Glomerular endothelial cell (primary cell): Measurements from ENCODE around the gene CCL27. TPM values are rescaled to one million over a fixed set of nuclear protein-coding genes. Genes with fewer than 3 reads are reported as not detected.

Experiments
- DNase-seq: peaks from one replicate; pipeline ENCODE4 v3.0.0-alpha.2; 2011; ENCODE audit warnings: low read depth, low spot score; ENCODE audit errors: extremely low read depth
- total RNA-seq: library from RNA; depleted of rRNA; stranded (reverse); fragments of >200 nt; gene quantifications from 2 replicates; pipeline ENCODE4 v1.2.3, GENCODE V29; 2015

Gene CCL27
- not detected in 2 replicates for total RNA-seq

GRCh38 chr9:34662526-34663302 is at the start of gene CCL27:
CCL27 (minus strand) TSS chr9:34662657; CDS start chr9:34662633, 24 bp downstream.
- DNase-seq: no peak

GRCh38 chr9:34712140-34712539 is 49.7 kb upstream of the CCL27 start:
- no peak for DNase-seq

- DNase-seq: no peak
Observed at GRCh38 chr9:34710023-34710422, 47.6 kb upstream of the CCL27 start, which contains the start of gene CCL21. CCL21 (minus strand) TSS chr9:34710136; CDS start chr9:34710066, 70 bp downstream.

- no peak for DNase-seq
Observed at GRCh38 chr9:34709196-34709978, 46.9 kb upstream of the CCL27 start.

- DNase-seq: no peak
Observed at GRCh38 chr9:34707130-34707529, 44.7 kb upstream of the CCL27 start.

- peak; percentile 48 for DNase-seq
Observed at GRCh38 chr9:34701769-34702736, 39.6 kb upstream of the CCL27 start.

- DNase-seq: no peak
Observed at GRCh38 chr9:34701023-34701768, 38.7 kb upstream of the CCL27 start.

- no peak for DNase-seq
Observed at GRCh38 chr9:34694811-34695210, 32.4 kb upstream of the CCL27 start.

GRCh38 chr9:34693560-34693959 is 31.1 kb upstream of the CCL27 start:
- no peak for DNase-seq

GRCh38 chr9:34691936-34692315 is 29.5 kb upstream of the CCL27 start:
- DNase-seq: no peak

GRCh38 chr9:34690983-34691935 is 28.8 kb upstream of the CCL27 start, which contains the start of gene CCL19:
CCL19 (minus strand) TSS chr9:34691276; CDS start chr9:34691139, 137 bp downstream.
- no peak for DNase-seq

- DNase-seq: no peak
Observed at GRCh38 chr9:34689512-34689911, 27.1 kb upstream of the CCL27 start.

GRCh38 chr9:34689116-34689470 is 26.6 kb upstream of the CCL27 start:
- no peak for DNase-seq

- no peak for DNase-seq
Observed at GRCh38 chr9:34688329-34689115, 26.1 kb upstream of the CCL27 start.

- no peak for DNase-seq
Observed at GRCh38 chr9:34687276-34688030, 25.0 kb upstream of the CCL27 start.

- no peak for DNase-seq
Observed at GRCh38 chr9:34686732-34687131, 24.3 kb upstream of the CCL27 start.

GRCh38 chr9:34686231-34686630 is 23.8 kb upstream of the CCL27 start:
- DNase-seq: no peak
